Nephron progenitor cell (in vitro differentiated cells): ENCODE measurements around the gene PTPN1.

Experiments
- DNase-seq: peaks from one replicate; pipeline ENCODE4 v3.0.0; 2021
- H3K27ac Mint-ChIP-seq: 2 replicates; pipeline ENCODE4 v1.8.0; 2021; ENCODE audit warnings: mild to moderate bottlenecking, moderate library complexity, mixed read lengths
- H3K27me3 Mint-ChIP-seq: 2 replicates; pipeline ENCODE4 v1.8.0; 2021; ENCODE audit warnings: mild to moderate bottlenecking, low read depth, mixed read lengths; ENCODE audit not compliant: poor library complexity
- H3K36me3 Mint-ChIP-seq: 2 replicates; pipeline ENCODE4 v1.8.0; 2021; ENCODE audit warnings: low read depth, mixed read lengths
- H3K4me1 Mint-ChIP-seq: 2 replicates; pipeline ENCODE4 v1.8.0; 2021; ENCODE audit warnings: mixed read lengths
- H3K4me3 Mint-ChIP-seq: 2 replicates; pipeline ENCODE4 v1.8.0; 2021; ENCODE audit warnings: mild to moderate bottlenecking, moderate library complexity, mixed read lengths
- H3K9me3 Mint-ChIP-seq: 2 replicates; pipeline ENCODE4 v1.8.0; 2021; ENCODE audit warnings: mild to moderate bottlenecking, moderate library complexity, mixed read lengths
- CTCF ChIP-seq: fragments of 200-600 bp; sonication (generic); IDR thresholded peaks from 2 replicates; pipeline ENCODE4 v1.5.0; 2021; ENCODE audit warnings: antibody characterized with exemption

PTPN1 gene

GRCh38 chr20:50574108-50574507, 63.9 kb downstream of the PTPN1 start:
- H3K9me3 Mint-ChIP-seq, result no peaks in the 10 kb centered on the region
- DNase-seq, result no peak
- H3K27me3 Mint-ChIP-seq, result peaks cover 5% of the 10 kb centered on the region
- H3K36me3 Mint-ChIP-seq, result peaks cover 66% of the 10 kb centered on the region
- peaks cover 22% of the 10 kb centered on the region for H3K4me1 Mint-ChIP-seq
- no peak overlapping the region for H3K4me3 Mint-ChIP-seq
- H3K27ac Mint-ChIP-seq, result no peak overlapping the region
- no peak for TF ChIP-seq CTCF

GRCh38 chr20:50574586-50574985, 64.4 kb downstream of the PTPN1 start:
- no peak for DNase-seq
- peaks cover 25% of the 10 kb centered on the region for H3K4me1 Mint-ChIP-seq
- H3K36me3 Mint-ChIP-seq, result peaks cover 66% of the 10 kb centered on the region
- H3K27ac Mint-ChIP-seq, result no peak overlapping the region
- no peaks in the 10 kb centered on the region for H3K9me3 Mint-ChIP-seq
- peaks cover 3% of the 10 kb centered on the region for H3K27me3 Mint-ChIP-seq
- TF ChIP-seq CTCF, result no peak
- no peak overlapping the region for H3K4me3 Mint-ChIP-seq

GRCh38 chr20:50575865-50576720, 65.9 kb downstream of the PTPN1 start:
- Mint-ChIP-seq H3K27me3 (peaks cover 3% of the 10 kb centered on the region), H3K27ac (no peak overlapping the region)

GRCh38 chr20:50577175-50578018, 67.2 kb downstream of the PTPN1 start:
- Mint-ChIP-seq H3K4me1 (peaks cover 27% of the 10 kb centered on the region), H3K9me3 (no peaks in the 10 kb centered on the region), H3K36me3 (peaks cover 79% of the 10 kb centered on the region), H3K27ac (no peak overlapping the region), H3K27me3 (peaks cover 3% of the 10 kb centered on the region), H3K4me3 (no peak overlapping the region)
- no peak for TF ChIP-seq CTCF
- DNase-seq, result no peak

More at GRCh38 chr20:50575865-50576720, 65.9 kb downstream of the PTPN1 start:
- Mint-ChIP-seq H3K9me3 (no peaks in the 10 kb centered on the region), H3K36me3 (peaks cover 79% of the 10 kb centered on the region), H3K4me1 (peaks cover 25% of the 10 kb centered on the region), H3K4me3 (no peak overlapping the region)
- TF ChIP-seq CTCF, result peak; percentile 54
- peak; percentile 63 for DNase-seq

GRCh38 chr20:50578061-50578777, 68.0 kb downstream of the PTPN1 start:
- Mint-ChIP-seq H3K4me1 (peaks cover 21% of the 10 kb centered on the region), H3K9me3 (no peaks in the 10 kb centered on the region), H3K27me3 (peaks cover 3% of the 10 kb centered on the region), H3K27ac (no peak overlapping the region), H3K4me3 (no peak overlapping the region), H3K36me3 (peaks cover 82% of the 10 kb centered on the region)
- DNase-seq, result no peak
- no peak for TF ChIP-seq CTCF
